NCI-H1092 treated with DMSO at 0.1 percent for 48 hours (cell line): ENCODE measurements around the gene TMCO6.
"Not testable (repeated sequence)": the region's sequence is repeated elsewhere in the genome, so short reads cannot be mapped to it uniquely, and the experiment has no call there.

Experiments used
- DNase-seq: peaks from one replicate; lab custom pipeline; 2025; lab: John Stamatoyannopoulos, UW

TMCO6 gene

GRCh38 chr5:140630292-140631035, 8.8 kb upstream of the TMCO6 start:
- no peak for DNase-seq

DNA sequence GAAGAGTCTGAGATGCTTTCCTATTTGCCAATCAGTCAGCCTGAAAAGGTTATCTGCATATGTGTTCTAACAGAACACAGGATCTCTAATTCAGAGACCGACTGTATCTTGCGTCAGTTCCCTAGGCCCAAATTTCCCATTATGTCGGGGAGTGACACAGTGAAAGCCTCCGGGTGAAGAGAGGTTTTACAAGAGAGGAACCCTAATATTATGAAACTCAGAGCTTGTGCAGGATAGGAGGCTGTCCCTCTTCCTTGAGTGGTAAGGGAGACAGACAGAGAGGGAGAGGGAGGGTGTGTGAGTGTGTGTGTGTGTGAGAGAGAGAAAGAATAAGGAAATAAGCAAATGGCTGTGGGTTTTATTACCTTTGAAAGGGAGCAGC, 8.2 kb upstream of the TMCO6 start:
- DNase-seq = no peak

DNA sequence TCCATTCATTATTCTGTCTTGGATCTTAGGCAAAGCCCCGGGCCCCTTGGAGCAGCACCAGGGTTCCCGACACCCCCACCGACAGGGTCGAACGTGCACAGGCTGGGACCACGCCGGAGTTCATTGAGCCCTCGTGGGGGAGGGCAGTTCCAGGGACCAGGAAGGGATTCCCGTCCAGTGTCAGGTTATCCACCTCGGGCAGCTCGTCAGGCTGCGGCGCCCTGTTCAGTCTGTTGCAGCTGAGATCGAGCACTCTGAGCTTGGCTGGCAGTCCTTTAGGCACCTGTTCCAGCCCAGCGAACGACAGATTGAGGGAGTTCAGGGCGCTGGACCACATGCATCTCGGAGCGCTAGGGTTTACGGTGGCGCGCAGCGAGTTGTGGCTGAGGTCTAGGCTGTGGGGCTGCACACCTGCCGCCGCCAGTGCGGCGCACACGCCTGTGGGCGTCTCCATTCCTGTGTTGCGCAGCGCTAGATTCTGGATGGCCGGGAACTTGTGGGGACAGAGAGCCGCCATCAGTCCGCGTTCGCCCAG, 7.4 kb upstream of the TMCO6 start:
- DNase-seq = no peak

GRCh38 chr5:140632366-140633020, 6.8 kb upstream of the TMCO6 start:
- DNase-seq = peak; percentile 24

DNA sequence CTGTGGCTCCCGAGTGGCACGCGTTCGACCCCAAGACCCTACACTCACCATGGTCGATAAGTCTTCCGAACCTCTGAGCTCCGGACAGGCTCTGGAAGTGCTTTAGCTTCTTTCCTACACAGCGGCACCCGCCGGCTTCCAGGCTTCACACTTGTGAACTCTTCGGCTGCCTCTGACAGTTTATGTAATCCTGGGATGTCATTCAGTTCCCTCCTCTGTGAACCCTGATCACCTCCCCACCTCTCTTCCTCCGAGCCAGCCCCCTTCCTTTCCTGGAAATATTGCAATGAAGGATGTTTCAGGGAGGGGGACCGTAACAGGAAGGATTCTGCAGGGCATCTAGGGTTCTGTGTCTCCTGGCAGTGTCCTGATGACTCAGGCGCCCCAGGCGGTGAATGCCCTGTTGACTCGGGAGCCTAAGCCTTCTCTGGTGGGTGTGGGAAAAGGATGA, 6.2 kb upstream of the TMCO6 start, which contains the start of gene CD14:
Gene CD14, minus strand, starts transcription at position 155 of the 451 bp plus-strand sequence. Its CDS starts 104 bp downstream, at position 51.
- DNase-seq = no peak

DNA sequence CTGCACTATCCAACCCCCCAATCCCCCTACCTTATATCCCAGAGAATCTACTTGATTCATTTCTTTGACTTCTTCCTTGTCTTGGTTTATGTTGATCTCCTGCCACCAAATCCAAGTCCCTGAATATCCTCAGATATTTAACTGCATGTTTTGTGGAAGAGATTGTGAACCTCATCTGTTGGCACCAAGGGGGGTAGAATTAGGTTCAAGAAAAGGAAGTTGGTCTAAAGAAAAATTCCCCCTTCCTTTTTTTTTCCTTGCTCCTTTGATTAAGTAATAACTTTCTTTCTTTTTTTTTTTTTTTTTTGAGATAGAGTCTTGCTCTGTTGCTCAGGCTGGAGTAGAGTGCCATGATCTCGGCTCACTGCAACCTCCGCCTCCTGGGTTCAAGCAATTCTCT, 5.8 kb upstream of the TMCO6 start:
- DNase-seq = peak; percentile 3

GRCh38 chr5:140634103-140634502, 5.1 kb upstream of the TMCO6 start:
- no peak for DNase-seq

GRCh38 chr5:140635291-140636257, 3.7 kb upstream of the TMCO6 start:
- no peak for DNase-seq

GRCh38 chr5:140637371-140638100, 1.7 kb upstream of the TMCO6 start:
- DNase-seq = no peak

- not testable (repeated sequence) for DNase-seq
Observed at GRCh38 chr5:140638898-140639147, 428 bp upstream of the TMCO6 start.

- DNase-seq = no peak
Observed at GRCh38 chr5:140641716-140642115, 2.5 kb downstream of the TMCO6 start.

GRCh38 chr5:140642718-140643117, 3.5 kb downstream of the TMCO6 start:
- no peak for DNase-seq

GRCh38 chr5:140647042-140647419, 7.8 kb downstream of the TMCO6 start:
- DNase-seq = no peak

DNA sequence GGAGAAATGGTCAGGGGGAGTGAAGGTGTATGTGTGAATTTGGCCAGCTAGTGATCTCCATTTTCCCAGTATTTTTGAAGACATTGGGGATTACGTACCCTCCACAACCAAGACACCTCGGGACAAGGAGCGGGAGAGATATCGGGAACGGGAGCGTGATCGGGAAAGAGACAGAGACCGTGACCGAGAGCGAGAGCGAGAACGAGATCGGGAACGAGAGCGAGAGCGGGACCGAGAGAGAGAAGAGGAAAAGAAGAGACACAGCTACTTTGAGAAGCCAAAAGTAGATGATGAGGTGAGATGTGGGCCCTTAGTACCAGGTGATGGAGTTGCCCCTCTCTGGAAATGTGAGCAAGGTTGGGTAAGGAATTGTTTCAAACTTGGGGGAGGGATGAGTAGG, 19.6 kb downstream of the TMCO6 start:
- no peak for DNase-seq

DNA sequence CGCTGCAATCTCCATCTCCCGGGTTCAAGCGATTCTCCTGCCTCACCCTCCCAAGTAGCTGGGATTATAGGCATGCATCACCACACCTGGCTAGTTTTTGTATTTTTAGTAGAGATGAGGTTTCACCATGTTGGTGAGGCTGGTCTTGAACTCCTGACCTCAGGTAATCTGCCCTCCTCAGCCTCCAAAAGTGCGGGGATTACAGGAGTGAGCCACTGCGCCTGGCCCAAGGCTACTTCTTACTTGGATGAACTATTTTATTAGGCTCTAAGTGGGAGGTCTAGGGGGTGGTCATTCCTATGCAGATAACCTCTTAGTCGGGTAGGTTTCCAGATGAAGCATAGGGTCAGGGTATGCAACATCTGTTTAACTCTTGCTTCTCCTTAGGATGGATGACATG, 21.1 kb downstream of the TMCO6 start:
- DNase-seq = not testable (repeated sequence)

- DNase-seq = no peak
Observed at GRCh38 chr5:140664030-140664358, 24.7 kb downstream of the TMCO6 start.

DNA sequence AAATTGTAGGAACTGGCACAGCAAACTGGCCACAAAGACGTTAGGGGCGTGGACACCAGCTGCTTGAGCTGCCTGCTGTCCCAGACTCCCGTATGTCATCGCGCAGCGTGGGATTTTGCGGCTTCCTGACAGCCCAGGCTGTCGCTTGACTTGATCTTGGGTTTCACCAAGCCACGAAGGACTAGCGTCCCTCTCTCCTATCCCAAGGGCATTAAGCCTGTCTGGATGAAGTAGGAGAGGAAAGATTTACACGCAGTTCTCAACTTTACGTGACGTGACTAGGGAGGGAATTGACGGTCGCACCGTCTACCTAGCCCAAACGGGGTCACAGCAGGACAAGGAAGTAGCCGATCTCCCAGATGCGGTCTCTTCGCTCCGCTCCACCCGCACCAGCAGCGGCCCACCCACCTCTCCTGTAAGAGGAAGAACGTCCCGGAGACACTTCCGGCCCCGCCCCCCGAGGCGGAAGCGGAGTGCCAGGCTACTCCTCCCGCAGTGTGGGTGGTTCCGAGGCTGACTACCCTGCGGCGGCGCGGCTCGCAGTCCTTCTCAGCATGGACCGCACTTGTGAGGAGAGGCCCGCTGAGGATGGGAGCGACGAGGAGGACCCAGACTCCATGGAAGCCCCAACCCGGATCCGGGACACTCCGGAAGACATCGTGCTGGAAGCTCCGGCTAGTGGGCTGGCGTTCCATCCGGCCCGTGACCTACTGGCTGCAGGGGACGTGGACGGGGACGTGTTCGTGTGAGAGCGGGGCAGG, 25.3 kb downstream of the TMCO6 start, which contains the start of gene WDR55:
Gene WDR55, plus strand, starts transcription at position 546 of the 761 bp plus-strand sequence. Its CDS starts 9 bp downstream, at position 555.
- peak; percentile 79 for DNase-seq

GRCh38 chr5:140671035-140671434, 31.8 kb downstream of the TMCO6 start:
- not testable (repeated sequence) for DNase-seq

DNA sequence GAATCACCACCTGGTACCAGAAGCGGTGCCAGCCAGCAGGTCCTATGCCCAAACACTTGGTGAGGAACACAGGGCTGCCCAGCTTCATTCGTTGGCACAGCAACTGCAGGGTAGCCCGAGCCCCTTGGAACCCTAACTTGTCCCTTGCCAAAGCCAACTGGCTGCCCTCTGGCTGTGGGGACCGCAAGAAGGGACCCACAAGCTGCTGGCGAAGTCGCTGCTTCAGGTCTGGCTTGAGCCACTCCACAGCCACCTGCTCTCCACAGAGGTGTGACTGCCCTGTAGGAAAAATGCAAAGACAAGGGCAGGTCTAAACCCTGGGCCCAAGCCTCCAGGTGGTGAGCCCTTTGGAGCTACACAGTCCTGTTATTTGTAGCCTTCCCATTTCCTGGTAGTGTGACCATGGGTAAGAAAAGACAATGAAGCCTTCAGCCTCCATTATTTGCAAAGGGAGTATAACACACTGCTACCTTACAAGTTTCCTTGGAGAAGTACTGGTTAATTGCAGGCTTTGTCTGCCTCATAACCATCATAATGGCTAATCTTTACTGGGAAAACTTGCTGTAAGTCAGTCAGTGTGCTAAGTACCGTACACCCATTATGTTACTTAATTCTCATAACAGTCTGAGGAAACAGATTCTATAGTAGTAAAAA, 32.3 kb downstream of the TMCO6 start:
- no peak for DNase-seq

DNA sequence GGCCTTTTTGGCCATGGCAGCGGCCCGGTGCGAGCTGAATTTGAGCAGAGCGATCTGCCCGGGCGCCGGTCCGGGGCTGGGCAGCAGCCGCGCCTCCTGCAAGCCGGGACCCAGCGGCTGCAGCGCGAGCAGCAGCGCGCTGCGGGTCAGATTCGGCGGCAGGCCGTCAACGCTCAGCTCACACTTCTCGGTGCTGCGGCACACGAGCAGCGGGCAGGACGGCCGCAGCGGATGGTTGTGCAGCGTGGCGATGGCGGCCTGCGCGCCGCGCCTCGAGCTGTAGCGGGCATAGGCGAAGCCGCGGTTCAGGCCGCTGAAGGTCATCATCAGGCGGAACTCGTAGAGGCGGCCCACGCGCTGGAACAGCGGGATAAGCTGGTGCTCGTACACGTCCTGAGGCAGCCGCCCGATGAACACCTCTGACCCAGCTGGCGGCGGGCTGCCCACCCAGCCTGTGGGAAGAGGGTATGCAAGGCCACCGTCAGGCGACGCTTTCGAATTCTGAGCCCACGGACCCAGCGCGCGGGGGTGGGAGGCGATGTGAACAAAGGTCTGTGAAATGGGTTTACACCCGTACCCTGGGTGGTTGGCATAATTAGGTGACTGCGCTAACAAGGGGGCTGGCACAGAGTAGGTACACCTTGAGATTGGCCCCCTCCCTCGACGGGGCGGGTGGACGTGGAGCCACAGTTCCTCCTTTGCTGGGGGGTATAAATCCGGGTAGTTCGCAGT, 33.4 kb downstream of the TMCO6 start:
- no peak for DNase-seq
